ENCODE results near the gene ARPC4. TPM values are rescaled to one million over a fixed set of nuclear protein-coding genes. Genes with fewer than 3 reads are reported as not detected.

Gene ARPC4
- total RNA-seq, 1 donor from 2014 or later: 179 TPM

GRCh38 chr3:9820543-9820942 is 27.7 kb downstream of the ARPC4 start:
- H3K27ac Mint-ChIP-seq (ENCODE audit: unreplicated experiment): no peak overlapping the region
- no peaks in the 10 kb centered on the region for H3K9me3 Mint-ChIP-seq (ENCODE audit: low read depth)
- no peak overlapping the region for H3K4me3 Mint-ChIP-seq (ENCODE audit: unreplicated experiment)
- no peaks in the 10 kb centered on the region for H3K27me3 Mint-ChIP-seq (ENCODE audit: low read depth)
- no peak for TF ChIP-seq CTCF (IDR thresholded peaks at IDR 0.05)
- H3K36me3 Mint-ChIP-seq (ENCODE audit: low read depth): peaks cover 4% of the 10 kb centered on the region
- peak; percentile 72 for DNase-seq (ENCODE audit: low spot score)
- no peaks in the 10 kb centered on the region for H3K4me1 Mint-ChIP-seq (ENCODE audit: low read depth)

GRCh38 chr3:9820946-9821345 is 28.1 kb downstream of the ARPC4 start:
- DNase-seq (ENCODE audit: low spot score): peak; percentile 12
- no peaks in the 10 kb centered on the region for H3K4me1 Mint-ChIP-seq (ENCODE audit: low read depth)
- H3K27ac Mint-ChIP-seq (ENCODE audit: unreplicated experiment): no peak overlapping the region
- no peaks in the 10 kb centered on the region for H3K27me3 Mint-ChIP-seq (ENCODE audit: low read depth)
- H3K4me3 Mint-ChIP-seq (ENCODE audit: unreplicated experiment): no peak overlapping the region
- H3K9me3 Mint-ChIP-seq (ENCODE audit: low read depth): no peaks in the 10 kb centered on the region
- TF ChIP-seq CTCF (IDR thresholded peaks at IDR 0.05): peak; percentile 63
- peaks cover 4% of the 10 kb centered on the region for H3K36me3 Mint-ChIP-seq (ENCODE audit: low read depth)

GRCh38 chr3:9825451-9826040 is 32.7 kb downstream of the ARPC4 start:
- no peak for DNase-seq (ENCODE audit: low spot score)
- H3K36me3 Mint-ChIP-seq (ENCODE audit: low read depth): peaks cover 1% of the 10 kb centered on the region
- H3K27ac Mint-ChIP-seq (ENCODE audit: unreplicated experiment): no peak overlapping the region
- no peaks in the 10 kb centered on the region for H3K27me3 Mint-ChIP-seq (ENCODE audit: low read depth)
- H3K4me1 Mint-ChIP-seq (ENCODE audit: low read depth): no peaks in the 10 kb centered on the region
- H3K9me3 Mint-ChIP-seq (ENCODE audit: low read depth): no peaks in the 10 kb centered on the region
- no peak for TF ChIP-seq CTCF (IDR thresholded peaks at IDR 0.05)
- no peak overlapping the region for H3K4me3 Mint-ChIP-seq (ENCODE audit: unreplicated experiment)

GRCh38 chr3:9826815-9827573 is 34.1 kb downstream of the ARPC4 start:
- DNase-seq (ENCODE audit: low spot score): no peak
- H3K9me3 Mint-ChIP-seq (ENCODE audit: low read depth): no peaks in the 10 kb centered on the region
- H3K36me3 Mint-ChIP-seq (ENCODE audit: low read depth): peaks cover 6% of the 10 kb centered on the region
- TF ChIP-seq CTCF (IDR thresholded peaks at IDR 0.05): peak; percentile 62
- H3K4me3 Mint-ChIP-seq (ENCODE audit: unreplicated experiment): no peak overlapping the region
- no peak overlapping the region for H3K27ac Mint-ChIP-seq (ENCODE audit: unreplicated experiment)
- H3K4me1 Mint-ChIP-seq (ENCODE audit: low read depth): no peaks in the 10 kb centered on the region
- H3K27me3 Mint-ChIP-seq (ENCODE audit: low read depth): no peaks in the 10 kb centered on the region

- Mint-ChIP-seq H3K4me1 (ENCODE audit: low read depth) (no peaks in the 10 kb centered on the region), H3K27ac (ENCODE audit: unreplicated experiment) (no peak overlapping the region), H3K4me3 (ENCODE audit: unreplicated experiment) (no peak overlapping the region), H3K27me3 (ENCODE audit: low read depth) (no peaks in the 10 kb centered on the region), H3K36me3 (ENCODE audit: low read depth) (peaks cover 8% of the 10 kb centered on the region), H3K9me3 (ENCODE audit: low read depth) (no peaks in the 10 kb centered on the region)
- no peak for TF ChIP-seq CTCF (IDR thresholded peaks at IDR 0.05)
- no peak for DNase-seq (ENCODE audit: low spot score)
Measured at GRCh38 chr3:9828801-9829755, 36.2 kb downstream of the ARPC4 start.

Data from chondrocyte (in vitro differentiated cells).